NT2/D1 (cell line): ENCODE data around the gene AKAP9.

Source experiments
- DNase-seq: peaks from one replicate; pipeline ENCODE4 v3.0.0-alpha.2; 2011; ENCODE audit warnings: low read depth, low spot score
- H3K27me3 ChIP-seq: 2 replicates; pipeline ENCODE4 v1.6.0; 2011; ENCODE audit warnings: mild to moderate bottlenecking; ENCODE audit not compliant: insufficient read length, insufficient read depth
- H3K36me3 ChIP-seq: 2 replicates; pipeline ENCODE4 v1.6.1; 2011; ENCODE audit warnings: mild to moderate bottlenecking, low read length, mixed read lengths; ENCODE audit not compliant: insufficient read depth, insufficient read length
- H3K4me1 ChIP-seq: 2 replicates; pipeline ENCODE4 v1.5.1; 2011; ENCODE audit not compliant: insufficient read depth, insufficient read length
- H3K4me3 ChIP-seq: 2 replicates; pipeline ENCODE4 v1.5.1; 2011; ENCODE audit warnings: low read depth; ENCODE audit not compliant: insufficient read length
- H3K9ac ChIP-seq: 2 replicates; pipeline ENCODE4 v1.6.0; 2011; ENCODE audit warnings: low read depth; ENCODE audit not compliant: insufficient read length
- H3K9me3 ChIP-seq: 2 replicates; pipeline ENCODE4 v1.5.1; 2011; ENCODE audit warnings: mild to moderate bottlenecking, low read length; ENCODE audit not compliant: insufficient read depth
- SUZ12 ChIP-seq: IDR thresholded peaks from 2 replicates; pipeline ENCODE4 v1.6.1; 2011; ENCODE audit not compliant: insufficient read length, insufficient read depth; ENCODE audit errors: extremely low read depth
- YY1 ChIP-seq: IDR thresholded peaks from 2 replicates; pipeline ENCODE4 v1.6.1; 2011; ENCODE audit not compliant: insufficient read length, insufficient read depth
- ZNF274 ChIP-seq: IDR thresholded peaks from 2 replicates; pipeline ENCODE4 v1.6.1; 2011; ENCODE audit warnings: mild to moderate bottlenecking, low read depth, low read length

AKAP9 gene

GRCh38 chr7:92150450-92151017 is 209.9 kb downstream of the AKAP9 start:
- H3K36me3 ChIP-seq = no peaks in the 10 kb centered on the region
- DNase-seq = no peak

DNA sequence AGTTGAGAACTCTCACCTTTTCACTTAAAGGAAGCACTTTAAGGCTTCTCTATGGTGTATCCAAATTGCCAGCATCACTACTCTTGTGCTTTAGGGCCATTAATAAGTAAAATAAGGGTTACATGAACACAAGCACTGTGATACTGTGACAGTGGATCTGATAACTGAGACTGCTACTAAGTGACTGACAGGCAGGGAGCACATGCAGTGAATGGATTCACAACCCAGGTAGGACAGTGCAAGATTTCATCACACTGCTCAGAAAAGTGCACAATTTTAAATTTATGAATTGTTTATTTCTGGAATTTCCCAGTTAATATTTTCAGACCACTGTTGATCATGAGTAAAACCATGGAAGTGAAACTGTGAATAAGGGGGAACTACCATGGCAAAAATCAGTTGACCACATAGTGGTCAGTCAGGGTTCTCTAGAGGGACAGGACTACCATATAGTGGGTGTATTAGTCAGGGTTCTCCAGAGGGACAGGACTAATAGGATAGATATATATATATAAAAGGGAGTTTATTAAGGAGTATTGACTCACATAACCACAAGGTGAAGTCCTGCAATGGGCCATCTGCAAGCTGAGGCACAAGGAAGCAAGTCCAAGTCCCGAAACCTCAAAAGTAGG is 214.6 kb downstream of the AKAP9 start:
- Histone ChIP-seq H3K4me1 (no peaks in the 10 kb centered on the region), H3K9ac (no peak overlapping the region), H3K27me3 (no peaks in the 10 kb centered on the region), H3K9me3 (no peaks in the 10 kb centered on the region), H3K36me3 (no peaks in the 10 kb centered on the region), H3K4me3 (no peak overlapping the region)
- TF ChIP-seq SUZ12 = no peak
- TF ChIP-seq ZNF274 = no peak
- no peak for TF ChIP-seq YY1
- DNase-seq = no peak

More at GRCh38 chr7:92150450-92151017, 209.9 kb downstream of the AKAP9 start:
- H3K4me3 ChIP-seq = no peak overlapping the region
- no peaks in the 10 kb centered on the region for H3K9me3 ChIP-seq
- no peaks in the 10 kb centered on the region for H3K4me1 ChIP-seq
- no peaks in the 10 kb centered on the region for H3K27me3 ChIP-seq
- TF ChIP-seq YY1 (no peak), SUZ12 (no peak), ZNF274 (no peak)
- no peak overlapping the region for H3K9ac ChIP-seq

DNA sequence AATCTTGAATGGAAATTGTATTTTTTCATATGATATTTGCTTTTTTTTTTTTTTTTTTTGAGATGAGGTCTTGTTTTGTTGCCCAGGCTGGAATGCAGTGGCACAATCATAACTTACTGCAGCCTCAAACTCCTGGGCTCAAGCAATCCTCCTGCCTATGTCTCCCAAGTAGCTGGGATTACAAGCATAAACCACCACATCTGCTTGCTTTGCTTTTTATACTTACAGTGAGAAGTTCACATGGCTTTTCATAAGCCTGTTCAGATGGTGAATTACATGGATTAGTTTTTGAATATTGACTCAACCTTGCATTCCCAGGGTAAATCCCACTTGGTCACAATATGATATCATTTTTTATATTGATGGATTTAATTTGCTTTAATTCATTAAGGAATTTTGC is 216.3 kb downstream of the AKAP9 start:
- H3K27me3 ChIP-seq = no peaks in the 10 kb centered on the region
- H3K9me3 ChIP-seq = no peaks in the 10 kb centered on the region
- no peak overlapping the region for H3K9ac ChIP-seq
- H3K4me1 ChIP-seq = no peaks in the 10 kb centered on the region
- TF ChIP-seq ZNF274 (no peak), YY1 (no peak), SUZ12 (no peak)
- no peaks in the 10 kb centered on the region for H3K36me3 ChIP-seq
- no peak overlapping the region for H3K4me3 ChIP-seq
- no peak for DNase-seq

- DNase-seq = no peak
- no peak for TF ChIP-seq SUZ12
- no peak for TF ChIP-seq YY1
- TF ChIP-seq ZNF274 = no peak
Measured at GRCh38 chr7:92158660-92159575, 218.3 kb downstream of the AKAP9 start.

More at GRCh38 chr7:92158660-92159575, 218.3 kb downstream of the AKAP9 start:
- Histone ChIP-seq H3K4me3 (no peak overlapping the region), H3K36me3 (no peaks in the 10 kb centered on the region), H3K9ac (no peak overlapping the region), H3K9me3 (no peaks in the 10 kb centered on the region), H3K4me1 (no peaks in the 10 kb centered on the region), H3K27me3 (no peaks in the 10 kb centered on the region)
